HUES6 (cell line): ENCODE measurements around the gene ZNF846.
"Not testable (repeated sequence)": the region's sequence is repeated elsewhere in the genome, so short reads cannot be mapped to it uniquely, and the experiment has no call there.

Experiments
- H3K27ac ChIP-seq: 2 replicates; pipeline ENCODE4 v1.7.0; 2013; ENCODE audit warnings: low read depth, mild to moderate bottlenecking, low read length, inconsistent platforms
- H3K27me3 ChIP-seq: 2 replicates; pipeline ENCODE4 v1.6.1; 2013; ENCODE audit warnings: low read length; ENCODE audit not compliant: control insufficient read depth, insufficient read depth
- H3K36me3 ChIP-seq: 2 replicates; pipeline ENCODE4 v1.6.1; 2013; ENCODE audit warnings: low read length; ENCODE audit not compliant: control insufficient read depth, insufficient read depth
- H3K4me1 ChIP-seq: 2 replicates; pipeline ENCODE4 v1.6.1; 2013; ENCODE audit warnings: low read length; ENCODE audit not compliant: control insufficient read depth, insufficient read depth
- H3K4me3 ChIP-seq: 2 replicates; pipeline ENCODE4 v1.5.1; 2013; ENCODE audit warnings: low read depth, low read length
- H3K9ac ChIP-seq: one replicate; pipeline ENCODE4 v1.6.1; 2013; ENCODE audit warnings: mild to moderate bottlenecking, low read length
- H3K9me3 ChIP-seq: 2 replicates; pipeline ENCODE4 v1.6.1; 2013; ENCODE audit warnings: low read depth, low read length; ENCODE audit not compliant: control insufficient read depth, insufficient read depth

ZNF846 gene

GRCh38 chr19:9782338-9782737, 13.8 kb upstream of the ZNF846 start:
- no peaks in the 10 kb centered on the region for H3K36me3 ChIP-seq
- no peak overlapping the region for H3K4me3 ChIP-seq
- H3K9me3 ChIP-seq = no peaks in the 10 kb centered on the region
- no peaks in the 10 kb centered on the region for H3K27me3 ChIP-seq
- no peak overlapping the region for H3K9ac ChIP-seq
- H3K4me1 ChIP-seq = peaks cover 16% of the 10 kb centered on the region
- H3K27ac ChIP-seq = no peak overlapping the region

GRCh38 chr19:9757544-9758501, 10.7 kb downstream of the ZNF846 start:
- H3K27me3 ChIP-seq = no peaks in the 10 kb centered on the region
- no peak overlapping the region for H3K9ac ChIP-seq
- no peak overlapping the region for H3K27ac ChIP-seq
- no peaks in the 10 kb centered on the region for H3K4me1 ChIP-seq
- H3K9me3 ChIP-seq = peaks cover 76% of the 10 kb centered on the region
- H3K36me3 ChIP-seq = peaks cover 44% of the 10 kb centered on the region
- H3K4me3 ChIP-seq = no peak overlapping the region

GRCh38 chr19:9752701-9753443, 15.7 kb downstream of the ZNF846 start:
- Histone ChIP-seq H3K36me3 (peaks cover 7% of the 10 kb centered on the region), H3K4me1 (no peaks in the 10 kb centered on the region), H3K9ac (no peak overlapping the region), H3K9me3 (peaks cover 60% of the 10 kb centered on the region), H3K4me3 (no peak overlapping the region), H3K27ac (no peak overlapping the region), H3K27me3 (no peaks in the 10 kb centered on the region)

- no peak overlapping the region for H3K9ac ChIP-seq
- no peak overlapping the region for H3K4me3 ChIP-seq
- no peak overlapping the region for H3K27ac ChIP-seq
- H3K4me1 ChIP-seq = no peaks in the 10 kb centered on the region
- H3K27me3 ChIP-seq = no peaks in the 10 kb centered on the region
- H3K9me3 ChIP-seq = peaks cover 50% of the 10 kb centered on the region
- no peaks in the 10 kb centered on the region for H3K36me3 ChIP-seq
Measured at GRCh38 chr19:9751446-9751845, 17.1 kb downstream of the ZNF846 start.

GRCh38 chr19:9741476-9742171, 26.9 kb downstream of the ZNF846 start:
- no peaks in the 10 kb centered on the region for H3K4me1 ChIP-seq
- H3K27ac ChIP-seq = no peak overlapping the region
- H3K4me3 ChIP-seq = no peak overlapping the region
- H3K9me3 ChIP-seq = peaks cover 55% of the 10 kb centered on the region
- no peak overlapping the region for H3K9ac ChIP-seq
- no peaks in the 10 kb centered on the region for H3K27me3 ChIP-seq
- H3K36me3 ChIP-seq = no peaks in the 10 kb centered on the region

- Histone ChIP-seq H3K4me3 (no peak overlapping the region), H3K36me3 (no peaks in the 10 kb centered on the region), H3K9me3 (peaks cover 48% of the 10 kb centered on the region), H3K4me1 (no peaks in the 10 kb centered on the region), H3K9ac (no peak overlapping the region), H3K27ac (no peak overlapping the region), H3K27me3 (no peaks in the 10 kb centered on the region)
Measured at GRCh38 chr19:9735986-9736385, 32.6 kb downstream of the ZNF846 start.

GRCh38 chr19:9730056-9730455, 38.5 kb downstream of the ZNF846 start:
- not testable (repeated sequence) for H3K4me3 ChIP-seq, H3K27ac ChIP-seq, H3K36me3 ChIP-seq, H3K27me3 ChIP-seq, H3K4me1 ChIP-seq, H3K9ac ChIP-seq
- H3K9me3 ChIP-seq = peaks cover 51% of the 10 kb centered on the region

GRCh38 chr19:9729162-9729561, 39.4 kb downstream of the ZNF846 start:
- peaks cover 54% of the 10 kb centered on the region for H3K9me3 ChIP-seq
- H3K36me3 ChIP-seq = no peaks in the 10 kb centered on the region
- H3K4me3 ChIP-seq = no peak overlapping the region
- H3K27me3 ChIP-seq = no peaks in the 10 kb centered on the region
- no peak overlapping the region for H3K27ac ChIP-seq
- no peaks in the 10 kb centered on the region for H3K4me1 ChIP-seq
- no peak overlapping the region for H3K9ac ChIP-seq

GRCh38 chr19:9727644-9728043, 40.9 kb downstream of the ZNF846 start:
- Histone ChIP-seq H3K4me3 (no peak overlapping the region), H3K4me1 (no peaks in the 10 kb centered on the region), H3K27ac (no peak overlapping the region), H3K27me3 (no peaks in the 10 kb centered on the region), H3K9ac (no peak overlapping the region), H3K36me3 (no peaks in the 10 kb centered on the region), H3K9me3 (peaks cover 60% of the 10 kb centered on the region)

GRCh38 chr19:9725508-9726201, 42.9 kb downstream of the ZNF846 start:
- not testable (repeated sequence) for H3K27me3 ChIP-seq, H3K4me3 ChIP-seq, H3K27ac ChIP-seq, H3K4me1 ChIP-seq, H3K36me3 ChIP-seq, H3K9ac ChIP-seq
- peaks cover 53% of the 10 kb centered on the region for H3K9me3 ChIP-seq
